Stimulated activated CD4-positive, alpha-beta T cell treated with anti-CD3 and anti-CD28 coated beads, TNF-alpha, amount 100 ng/mL, for 48 hours (primary cell): ENCODE measurements around the gene SNX9.
A peak's percentile ranks its signal among the peaks of the same experiment; 100 is the strongest.

ENCODE experiments used
- DNase-seq, 3 donors: peaks; one replicate each; pipeline ENCODE4 v3.0.0-alpha.2; 2020; ENCODE audit warnings: low read depth in 3 of 3

Gene SNX9

DNA sequence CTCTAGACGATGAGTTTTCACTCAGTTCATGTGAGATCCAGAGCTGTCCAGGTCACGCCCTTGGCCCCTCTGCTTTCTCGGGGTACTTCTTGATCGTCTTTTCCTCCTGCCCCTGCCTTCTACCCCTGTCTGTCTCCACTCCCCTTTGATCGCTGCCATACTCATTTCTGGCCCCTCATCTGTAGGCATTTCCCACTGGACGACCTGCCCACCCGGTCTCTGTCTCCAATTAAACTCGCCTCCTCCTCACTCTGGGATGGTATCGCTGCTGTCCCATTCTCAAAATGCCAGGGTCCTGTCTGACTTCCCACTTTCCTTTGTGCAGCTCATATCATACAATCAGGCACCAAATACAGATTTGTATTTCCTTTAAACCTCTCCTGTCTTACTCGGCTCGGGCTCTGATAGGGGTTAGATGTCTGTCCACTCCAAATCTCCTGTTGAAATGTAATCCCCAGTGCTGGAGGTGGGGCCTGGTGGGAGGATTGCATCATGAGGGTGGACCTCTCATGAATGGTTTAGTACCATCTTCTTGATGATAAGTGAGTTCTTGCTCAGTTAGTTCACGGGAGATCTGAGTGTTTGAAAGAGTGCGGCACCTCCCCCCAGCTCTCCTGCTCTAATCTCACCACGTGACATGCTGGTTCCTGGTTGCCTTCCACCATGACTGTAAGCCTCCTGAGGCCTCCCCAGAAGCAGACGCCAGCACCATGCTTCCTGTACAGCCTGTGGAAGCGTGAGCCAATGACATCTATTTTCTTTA is 155.2 kb downstream of the SNX9 start:
- DNase-seq = no peak

DNA sequence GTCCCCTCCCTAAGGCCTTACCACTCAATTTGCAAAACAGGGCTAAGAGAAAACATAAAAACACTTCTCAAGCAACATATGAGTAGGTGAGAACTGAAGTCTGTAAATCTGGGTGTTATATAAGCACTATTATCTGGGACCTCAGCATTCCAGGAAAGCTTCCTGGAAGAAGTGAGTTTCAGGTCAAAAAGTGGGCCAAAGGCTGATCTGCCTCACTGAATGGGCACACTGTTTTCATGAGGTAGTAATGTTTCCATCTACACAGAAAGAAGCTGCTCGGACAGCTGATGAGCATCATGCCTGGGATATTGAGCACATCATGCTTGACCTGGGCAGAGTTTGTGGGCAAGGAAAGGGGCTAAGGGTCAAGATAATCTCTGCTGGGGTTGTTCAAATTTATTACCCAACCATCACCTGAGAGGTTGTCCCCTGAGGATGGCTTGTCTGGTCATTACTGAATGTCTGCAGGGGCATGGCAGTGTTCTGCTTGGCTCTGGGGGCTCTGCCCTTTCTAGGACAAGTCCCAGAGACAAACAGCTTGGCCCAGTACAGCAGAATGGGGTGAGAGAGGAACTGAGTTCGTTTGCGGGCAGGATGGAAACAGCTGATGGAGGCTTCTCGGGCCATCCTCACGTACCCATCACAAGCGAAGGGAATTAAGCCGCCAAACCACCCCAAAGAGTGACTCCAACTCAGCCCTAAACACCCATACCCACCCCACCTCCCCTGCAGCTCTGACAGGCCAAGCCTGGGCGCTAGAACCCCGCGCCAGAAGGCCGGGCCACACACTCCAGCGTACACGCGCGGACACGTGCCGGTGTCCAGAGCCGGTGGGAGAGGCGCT is 157.5 kb downstream of the SNX9 start:
- no peak for DNase-seq

- DNase-seq = no peak
These were observed 158.0 kb downstream of the SNX9 start for GRCh38 chr6:157981132-157981394.

DNA sequence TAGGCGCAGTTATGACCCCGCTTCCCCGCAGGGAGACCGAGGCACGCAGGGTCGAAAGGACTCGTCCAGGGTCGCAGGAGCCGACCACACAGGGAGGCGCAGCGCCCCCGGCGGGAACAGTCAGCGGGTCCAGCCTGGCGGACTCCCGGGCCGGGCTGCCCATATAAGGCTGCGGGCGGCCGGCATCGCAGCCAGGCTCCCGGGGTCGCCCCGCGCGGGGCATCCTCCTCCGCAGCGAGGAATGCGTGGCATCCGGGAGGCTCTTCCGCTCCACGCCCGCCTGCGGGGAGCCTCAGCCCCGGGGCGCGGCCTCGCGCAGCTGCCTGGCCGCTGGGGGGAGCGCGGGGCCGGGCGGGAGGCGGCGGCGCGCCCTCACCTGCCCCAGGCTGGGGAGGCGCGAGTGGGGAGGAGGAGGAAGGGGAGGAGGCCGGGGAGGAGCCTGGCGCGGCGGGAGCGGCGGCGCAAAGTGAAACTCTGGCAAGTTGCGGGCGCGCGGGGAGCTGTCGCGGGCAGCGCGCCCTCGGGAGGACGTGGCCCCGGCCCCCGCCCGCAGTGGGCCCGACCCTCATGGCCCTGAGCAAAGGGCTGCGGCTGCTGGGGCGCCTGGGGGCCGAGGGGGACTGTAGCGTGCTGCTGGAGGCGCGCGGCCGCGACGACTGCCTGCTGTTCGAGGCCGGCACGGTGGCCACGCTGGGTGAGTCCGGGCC is 158.5 kb downstream of the SNX9 start, which contains the start of gene SYNJ2:
Gene SYNJ2, plus strand, starts transcription at position 469 of the 707 bp plus-strand sequence. Its CDS starts 99 bp downstream, at position 568.
- peak; percentile 58 to 73 (median 61) for DNase-seq

GRCh38 chr6:157982102-157982562 is 159.1 kb downstream of the SNX9 start:
- no peak for DNase-seq

- no peak for DNase-seq
These were observed 159.7 kb downstream of the SNX9 start for GRCh38 chr6:157982563-157983405.

DNA sequence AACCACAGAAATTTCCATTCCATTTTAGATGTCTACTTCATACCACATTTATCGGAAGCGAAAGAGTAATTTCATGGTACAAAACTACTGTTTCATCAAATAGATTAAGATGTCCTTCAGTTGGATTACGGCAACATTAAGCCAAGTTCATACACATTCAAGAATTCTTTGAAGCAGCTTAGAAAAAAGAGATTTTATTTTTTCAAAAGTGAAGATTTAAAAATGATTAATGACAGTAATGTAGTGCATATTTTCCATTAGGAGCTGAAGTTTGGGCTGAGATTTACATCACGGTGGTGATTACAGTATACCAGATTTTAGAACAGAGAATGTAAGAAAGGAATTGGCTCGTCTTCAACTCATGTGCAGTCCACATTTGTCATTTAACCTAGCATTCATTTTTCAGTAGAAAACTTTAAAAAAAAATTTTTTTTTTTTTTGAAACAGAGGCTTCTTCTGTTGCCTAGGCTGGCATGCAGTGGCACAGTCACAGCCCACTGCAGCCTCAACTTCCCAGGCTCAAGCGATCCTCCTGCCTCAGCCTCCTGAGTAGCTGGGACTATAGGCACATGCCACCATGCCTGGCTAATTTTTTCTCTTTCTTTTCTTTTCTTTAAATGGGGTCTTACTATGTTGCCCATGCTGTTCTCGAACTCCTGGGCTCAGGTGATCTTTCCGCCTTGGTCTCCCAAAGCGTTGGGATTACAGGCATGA is 160.5 kb downstream of the SNX9 start:
- DNase-seq = no peak

DNA sequence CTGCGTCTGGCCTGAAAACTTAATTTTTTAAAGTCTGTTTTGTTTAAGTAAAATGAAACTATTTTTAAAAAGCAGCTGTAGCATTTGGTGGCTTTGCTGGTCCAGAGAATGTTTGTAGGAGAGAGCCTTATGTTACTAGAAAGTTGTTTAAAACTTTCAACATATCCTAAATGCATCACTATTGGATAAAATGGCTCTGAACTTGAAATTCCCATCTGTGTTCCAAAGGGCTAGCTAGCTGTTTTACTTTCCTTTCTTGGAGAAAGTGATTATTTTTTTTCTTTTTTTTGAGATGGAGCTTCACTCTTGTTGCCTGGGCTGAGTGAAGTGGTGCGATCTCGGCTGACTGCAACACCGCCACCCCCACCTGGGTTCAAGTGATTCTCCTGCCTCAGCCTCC is 161.1 kb downstream of the SNX9 start:
- no peak for DNase-seq

- DNase-seq = no peak
These were observed 161.7 kb downstream of the SNX9 start for GRCh38 chr6:157984686-157985225.

- no peak for DNase-seq
These were observed 162.5 kb downstream of the SNX9 start for GRCh38 chr6:157985378-157986155.

GRCh38 chr6:157987788-157988699 is 165.0 kb downstream of the SNX9 start:
- DNase-seq = no peak

DNA sequence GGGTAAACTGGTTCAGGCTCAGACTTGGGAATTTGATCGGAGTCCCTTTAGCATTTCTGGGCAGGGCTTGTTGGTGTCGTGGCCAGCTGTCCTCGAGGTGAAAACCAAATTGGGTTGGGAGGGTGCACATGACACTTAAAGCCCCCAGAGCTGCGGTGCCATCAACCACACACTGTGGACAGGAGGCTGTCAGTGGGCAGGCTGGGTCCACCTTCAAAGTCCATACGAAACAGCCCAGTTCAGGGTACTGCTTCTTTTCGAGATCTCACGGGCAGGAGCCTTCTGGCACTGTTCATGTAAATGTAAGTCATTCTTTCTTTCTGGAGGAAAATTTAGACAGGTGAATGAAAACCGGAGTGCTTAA is 165.6 kb downstream of the SNX9 start:
- no peak for DNase-seq

DNA sequence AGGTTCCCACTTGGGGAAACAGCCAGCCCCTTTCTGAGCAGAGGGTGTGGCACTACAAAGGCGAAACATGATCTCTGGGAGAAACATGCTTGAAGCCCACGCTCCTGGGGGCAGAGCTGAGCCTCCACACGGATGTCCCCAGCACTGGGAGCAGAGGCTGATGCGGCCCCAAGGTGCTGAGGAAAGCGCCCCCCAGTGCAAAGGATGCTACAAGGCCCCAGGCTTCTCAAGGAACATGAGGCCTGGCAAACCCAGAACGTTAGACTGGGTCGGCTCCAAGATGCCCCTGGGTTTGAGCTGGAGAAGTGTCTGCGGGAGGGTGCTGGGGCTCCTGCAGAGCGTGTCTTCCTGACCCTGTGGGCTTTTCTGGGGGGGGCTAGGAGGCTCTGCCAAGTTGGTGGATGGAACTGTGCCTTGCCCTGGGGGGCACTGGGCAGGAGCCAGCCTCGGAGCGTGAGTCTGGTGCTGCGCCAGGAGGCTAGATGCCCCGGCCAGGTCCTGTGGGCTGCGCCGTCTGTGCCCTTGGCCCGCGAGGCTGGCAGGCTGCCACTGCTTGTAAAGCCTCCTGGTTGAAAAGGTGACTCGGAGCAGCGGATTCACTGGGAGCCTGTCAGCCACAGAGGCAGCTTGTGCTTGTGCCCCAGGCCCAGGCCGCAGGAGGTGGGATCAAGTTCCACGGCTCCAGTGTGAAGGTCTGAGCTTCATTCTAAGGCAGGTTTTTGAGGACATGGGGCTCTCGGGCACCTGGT is 166.7 kb downstream of the SNX9 start:
- DNase-seq = no peak

DNA sequence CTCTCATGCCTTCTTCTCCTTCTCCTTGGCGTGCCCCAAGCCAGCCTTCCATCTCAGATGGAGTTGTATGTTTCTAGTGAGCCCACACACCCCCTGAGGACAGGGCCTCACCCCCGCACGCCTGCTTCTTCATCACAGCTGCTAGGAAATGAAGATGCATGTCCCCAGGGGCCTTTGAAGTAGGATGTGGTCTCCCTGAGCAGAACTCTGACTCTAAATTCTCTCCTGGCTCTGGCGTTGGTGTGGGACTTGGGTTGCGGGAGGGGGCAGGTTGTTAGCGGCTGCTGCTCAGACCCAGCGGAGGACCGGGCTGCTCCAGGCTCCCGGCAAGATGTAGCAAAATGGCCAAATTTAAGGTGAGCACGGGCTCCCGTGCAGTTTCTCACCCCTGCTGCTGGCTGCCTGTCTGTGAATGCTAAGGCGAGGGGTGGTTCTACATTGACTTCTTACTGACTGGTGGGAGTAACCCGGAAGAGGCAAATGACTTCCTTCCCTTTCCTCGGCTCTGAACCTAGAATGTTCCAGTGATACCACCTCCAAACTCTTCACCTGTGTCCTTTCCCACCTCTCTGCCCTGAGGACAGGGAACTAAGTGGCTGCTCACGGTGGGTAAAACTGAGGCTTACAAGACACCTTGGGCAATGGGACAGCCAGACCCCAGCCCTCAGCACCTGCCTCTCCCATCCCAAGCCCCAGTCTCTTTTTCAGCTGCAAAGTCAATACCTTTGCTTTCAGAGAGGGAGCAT is 167.4 kb downstream of the SNX9 start:
- DNase-seq = peak in 1 of 3 donors; percentile 23

DNA sequence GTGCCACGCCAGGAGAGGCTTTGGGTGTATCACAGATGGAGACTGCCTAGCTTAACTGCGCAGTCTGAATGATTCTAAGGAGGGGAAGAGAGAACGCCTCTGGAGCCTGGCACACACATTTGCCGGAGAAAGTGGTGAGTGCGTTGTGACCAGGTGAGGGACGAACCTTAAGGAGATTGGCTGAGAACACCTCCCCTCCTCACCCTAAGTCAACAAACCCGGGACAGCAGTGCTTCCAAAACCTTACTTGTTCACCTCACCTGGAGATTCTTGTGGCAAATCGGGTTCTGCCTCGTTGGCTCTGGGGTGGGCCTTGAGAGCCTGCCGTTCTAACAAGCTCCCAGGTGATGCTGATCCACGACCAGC is 168.0 kb downstream of the SNX9 start:
- no peak for DNase-seq

- no peak for DNase-seq
These were observed 170.0 kb downstream of the SNX9 start for GRCh38 chr6:157993076-157993475.

DNA sequence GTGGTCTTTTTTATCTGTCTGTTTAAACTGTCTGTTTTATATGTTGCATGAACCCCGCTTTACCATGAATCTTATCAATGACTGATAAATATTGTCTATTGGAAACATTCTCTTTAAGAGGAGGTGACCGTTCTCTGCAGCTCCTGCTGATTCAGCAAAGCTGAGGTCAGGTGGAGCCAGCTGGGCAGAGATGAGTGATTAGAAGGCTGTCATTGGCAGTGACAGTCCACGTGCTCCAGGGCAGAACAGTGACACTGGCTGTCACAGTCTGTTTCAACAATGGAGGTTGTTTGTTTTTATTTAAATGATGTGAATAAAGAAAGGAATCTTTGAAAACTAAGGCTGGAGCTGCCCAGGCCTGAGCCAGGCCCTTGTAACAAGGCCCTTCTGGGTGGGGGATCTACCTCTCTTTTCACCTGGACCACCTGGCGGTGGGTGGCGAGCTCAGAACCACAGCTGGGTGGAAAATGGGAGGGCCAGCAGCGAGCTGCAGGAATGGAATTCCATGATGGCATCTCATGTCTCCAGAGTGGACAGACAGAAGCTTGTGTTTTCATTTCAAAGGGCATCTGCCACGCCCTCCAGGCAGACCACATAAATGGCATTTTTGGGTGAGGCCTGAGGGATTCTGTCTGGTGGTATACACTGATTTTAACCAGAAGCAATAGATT is 171.2 kb downstream of the SNX9 start:
- no peak for DNase-seq
